HCT116 (cell line): ENCODE results near the gene FAM168A. TPM values are rescaled to one million over a fixed set of nuclear protein-coding genes. Genes with fewer than 3 reads are reported as not detected.
"Not testable (repeated sequence)": the region's sequence is repeated elsewhere in the genome, so short reads cannot be mapped to it uniquely, and the experiment has no call there.

ENCODE experiments used
- ATAC-seq: fragments of 200-7000 bp; cut with Tn5 transposase; 2 replicates; pipeline ENCODE4 v1.9.1; 2020; ENCODE audit warnings: mild to moderate bottlenecking, moderate library complexity
- BruUV-seq: library from RNA; stranded (reverse); fragments of 400-500 nt; replicated peaks from 2 replicates; lab custom pipeline; 2021; lab: Mats Ljungman, UMichigan
- CTCF ChIA-PET: fragments of 300-600 bp; sonication (Branson Sonifier 250); formaldehyde crosslinking; loops from one replicate; lab custom pipeline; 2021; ENCODE audit warnings: antibody characterized with exemption; lab: Charles Lee
- POLR2A ChIA-PET: fragments of 300-600, 350-600 bp; sonication (Branson Sonifier 250); formaldehyde crosslinking; loops from one replicate; lab custom pipeline; 2021; ENCODE audit warnings: antibody characterized with exemption; lab: Charles Lee
- RAD21 ChIA-PET, 2 experiments: fragments of 300-600 bp; sonication (Branson Sonifier 250); formaldehyde crosslinking; loops; one replicate each; lab custom pipeline; 2023; ENCODE audit warnings: low total read pairs in 2 of 2; ENCODE audit not compliant: uncharacterized antibody in 2 of 2, unreplicated experiment in 2 of 2, low non-redundant PET in 1 of 2; lab: Charles Lee
- DNase-seq: peaks from one replicate; pipeline ENCODE4 v3.0.0-alpha.2; 2010; ENCODE audit warnings: low read depth, low spot score
- H2AFZ ChIP-seq: fragments of 200-600 bp; shearing (Covaris generic), sonication (generic); 2 replicates; pipeline ENCODE4 v1.6.1; 2017; ENCODE audit warnings: low read depth, mixed run types, mixed read lengths, antibody characterized with exemption, low read length; ENCODE audit not compliant: poor library complexity, severe bottlenecking
- H3K27ac ChIP-seq: 2 replicates; pipeline ENCODE4 v1.5.1; 2012; ENCODE audit warnings: low read depth, low read length
- H3K27me3 ChIP-seq: fragments of 200-600 bp; sonication (generic); 2 replicates; pipeline ENCODE4 v1.6.1; 2016; ENCODE audit warnings: mixed run types, low read length, mixed read lengths; ENCODE audit not compliant: insufficient read depth
- H3K36me3 ChIP-seq, 2 experiments: fragments of 200-500 bp in 1 of 2; fragments of 200-600 bp in 1 of 2; sonication (Bioruptor generic) in 1 of 2; sonication (generic) in 1 of 2; 2 replicates each; pipeline versions ENCODE4 v1.5.1 to v1.6.1; 2014 to 2016; ENCODE audit warnings: low read length in 2 of 2, inconsistent platforms in 1 of 2, mixed read lengths in 1 of 2, mixed run types in 1 of 2; ENCODE audit not compliant: insufficient read depth in 2 of 2, control insufficient read depth in 1 of 2
- H3K4me1 ChIP-seq, 2 experiments: fragments of 200-600 bp in 1 of 2; sonication (generic) in 1 of 2; 2 replicates each; pipeline versions ENCODE4 v1.5.1 to v1.6.1; 2012 to 2017; ENCODE audit warnings: low read length in 2 of 2, inconsistent platforms in 1 of 2, mild to moderate bottlenecking in 1 of 2, mixed read lengths in 1 of 2, mixed run types in 1 of 2, moderate library complexity in 1 of 2; ENCODE audit not compliant: insufficient read depth in 2 of 2, control insufficient read depth in 1 of 2
- H3K4me2 ChIP-seq: fragments of 200-600 bp; sonication (generic); 2 replicates; pipeline ENCODE4 v1.6.1; 2017; ENCODE audit warnings: mixed run types, low read length, mixed read lengths
- H3K4me3 ChIP-seq, 2 experiments: fragments of 200-600 bp in 1 of 2; sonication (generic) in 1 of 2; replicated peaks in 1 of 2; 2 replicates each; pipeline ENCODE4 v1.5.1; 2011 to 2016; ENCODE audit warnings: low read length in 2 of 2, control low read depth in 1 of 2, low read depth in 1 of 2, mild to moderate bottlenecking in 1 of 2, mixed read lengths in 1 of 2, mixed run types in 1 of 2
- H3K79me2 ChIP-seq: fragments of 200-600 bp; sonication (generic); 2 replicates; pipeline ENCODE4 v1.6.1; 2017; ENCODE audit warnings: mild to moderate bottlenecking, mixed run types, low read length, moderate library complexity, mixed read lengths; ENCODE audit not compliant: insufficient read depth
- H3K9ac ChIP-seq: fragments of 200-600 bp; sonication (generic); 2 replicates; pipeline ENCODE4 v1.6.1; 2016; ENCODE audit warnings: low read length, mixed read lengths
- H3K9me2 ChIP-seq: fragments of 200-600 bp; sonication (generic), shearing (Covaris generic); 2 replicates; pipeline ENCODE4 v1.6.1; 2017; ENCODE audit warnings: mixed run types, mild to moderate bottlenecking, moderate library complexity; ENCODE audit not compliant: insufficient read depth
- H3K9me3 ChIP-seq, 2 experiments: fragments of 200-500 bp in 1 of 2; fragments of 200-600 bp in 1 of 2; sonication (Bioruptor generic) in 1 of 2; sonication (generic) in 1 of 2; 2 replicates each; pipeline ENCODE4 v1.6.1; 2014 to 2017; ENCODE audit warnings: low read length in 2 of 2, mixed read lengths in 2 of 2, inconsistent platforms in 1 of 2, low read depth in 1 of 2, mild to moderate bottlenecking in 1 of 2, mixed run types in 1 of 2, moderate library complexity in 1 of 2; ENCODE audit not compliant: control insufficient read depth in 1 of 2, insufficient read depth in 1 of 2
- H4K20me1 ChIP-seq: fragments of 200-600 bp; sonication (generic), shearing (Covaris generic); 2 replicates; pipeline ENCODE4 v1.6.1; 2017; ENCODE audit warnings: mixed run types, mild to moderate bottlenecking, moderate library complexity; ENCODE audit not compliant: insufficient read depth
- ATF3 ChIP-seq: IDR thresholded peaks from 2 replicates; pipeline ENCODE4 v1.6.1; 2012
- CBX3 ChIP-seq: IDR thresholded peaks from 2 replicates; pipeline ENCODE4 v1.6.1; 2012; ENCODE audit warnings: low read depth
- CTCF ChIP-seq, 3 experiments: fragments of 200-600 bp in 1 of 3; sonication (generic) in 1 of 3; IDR thresholded peaks in 2 of 3; conservative IDR thresholded peaks in 1 of 3; 2 replicates each; pipeline ENCODE4 v1.5.1; 2012 to 2017; ENCODE audit warnings: low read depth in 2 of 3, low read length in 2 of 3, antibody characterized with exemption in 1 of 3, borderline replicate concordance in 1 of 3, control low read depth in 1 of 3, mild to moderate bottlenecking in 1 of 3, mixed read lengths in 1 of 3, mixed run types in 1 of 3, moderate library complexity in 1 of 3; ENCODE audit not compliant: insufficient read depth in 1 of 3
- POLR2A ChIP-seq: IDR thresholded peaks from 2 replicates; pipeline ENCODE4 v1.7.0; 2011; ENCODE audit warnings: borderline replicate concordance; ENCODE audit not compliant: insufficient read depth, insufficient read length; ENCODE audit errors: extremely low read depth
- POLR2AphosphoS5 ChIP-seq: IDR thresholded peaks from 2 replicates; pipeline ENCODE4 v1.6.1; 2011; ENCODE audit warnings: mild to moderate bottlenecking, low read depth, low read length, moderate library complexity
- RAD21 ChIP-seq: IDR thresholded peaks from 2 replicates; pipeline ENCODE4 v1.6.1; 2012; ENCODE audit warnings: low read depth, mild to moderate bottlenecking
- SRF ChIP-seq: IDR thresholded peaks from 2 replicates; pipeline ENCODE4 v1.6.1; 2012; ENCODE audit warnings: low read depth
- TCF7L2 ChIP-seq: IDR thresholded peaks from 2 replicates; pipeline ENCODE4 v1.7.0; 2011; ENCODE audit warnings: borderline replicate concordance, inconsistent platforms; ENCODE audit not compliant: insufficient read depth, insufficient read length; ENCODE audit errors: extremely low read depth
- ZFX ChIP-seq: fragments of 450-650 bp; IDR thresholded peaks from 2 replicates; pipeline ENCODE4 v1.6.1; 2017
- intact Hi-C: fragments of 100-400 bp; cut with micrococcal nuclease; formaldehyde crosslinking; loops from 2 replicates; pipeline ENCODE4 v1.10.0; 2022
- total RNA-seq: library from RNA; stranded (reverse); gene quantifications from one replicate; pipeline ENCODE4 v1.2.1, GENCODE V29; 2021; ENCODE audit not compliant: unreplicated experiment
- TF ChIP-seq, protein P1 (sequence below): IDR thresholded peaks from 2 replicates; pipeline ENCODE4 v1.6.1; 2012; ENCODE audit warnings: low read depth
- TF ChIP-seq, protein P2 (sequence below): IDR thresholded peaks from 2 replicates; pipeline ENCODE4 v1.6.1; 2012
- TF ChIP-seq, protein P3 (sequence below): IDR thresholded peaks from 2 replicates; pipeline ENCODE4 v1.6.1; 2011; ENCODE audit warnings: mild to moderate bottlenecking, low read length, moderate library complexity; ENCODE audit not compliant: insufficient replicate concordance; ENCODE audit errors: extremely low read depth

The FAM168A gene
- total RNA-seq, 1 experiment from 2014 or later, result 31.5 TPM

- H2AFZ ChIP-seq, H4K20me1 ChIP-seq, H3K9me2 ChIP-seq, H3K27ac ChIP-seq, ATAC-seq, H3K4me2 ChIP-seq, H3K9me3 ChIP-seq, intact Hi-C loops, BruUV-seq, H3K9ac ChIP-seq, DNase-seq, H3K79me2 ChIP-seq, H3K4me3 ChIP-seq, RAD21 ChIA-PET, H3K36me3 ChIP-seq, H3K27me3 ChIP-seq, H3K4me1 ChIP-seq: not testable (repeated sequence)
- ChIA-PET POLR2A (interaction anchor here (0.9 kb wide), 1 partner anchor 14 kb away, joined by 3 read pairs; no protein-coding TSS in a partner anchor), CTCF (interaction anchor here (1.2 kb wide), 1 partner anchor 42 kb away, joined by 4 read pairs; no protein-coding TSS in a partner anchor)
Measured at GRCh38 chr11:73436859-73437258, 161.1 kb downstream of the FAM168A start.

DNA sequence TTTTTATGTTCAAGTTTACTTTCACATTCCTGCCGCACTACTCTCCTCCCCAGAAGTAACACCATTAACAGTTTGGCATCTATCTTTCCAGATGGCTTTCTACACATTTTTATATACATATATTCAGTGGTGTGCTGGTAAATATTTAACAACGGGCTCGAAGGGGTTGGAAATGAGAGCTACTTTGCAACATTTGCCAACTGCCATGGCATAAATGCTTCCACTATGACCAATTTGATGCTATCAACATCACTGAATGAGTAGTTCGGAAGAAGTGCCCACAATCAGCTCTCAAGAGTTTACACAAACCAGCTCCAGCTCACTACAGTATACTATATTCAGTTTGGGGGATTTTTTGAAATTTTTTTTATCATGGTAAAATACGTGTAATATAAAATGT, 166.5 kb downstream of the FAM168A start:
- Histone ChIP-seq H3K9me2 (no peaks in the 10 kb centered on the region), H3K27me3 (no peaks in the 10 kb centered on the region)
- CTCF ChIA-PET, result no interaction called here
- TF ChIP-seq SRF, result no peak
- TF ChIP-seq, protein P1, sequence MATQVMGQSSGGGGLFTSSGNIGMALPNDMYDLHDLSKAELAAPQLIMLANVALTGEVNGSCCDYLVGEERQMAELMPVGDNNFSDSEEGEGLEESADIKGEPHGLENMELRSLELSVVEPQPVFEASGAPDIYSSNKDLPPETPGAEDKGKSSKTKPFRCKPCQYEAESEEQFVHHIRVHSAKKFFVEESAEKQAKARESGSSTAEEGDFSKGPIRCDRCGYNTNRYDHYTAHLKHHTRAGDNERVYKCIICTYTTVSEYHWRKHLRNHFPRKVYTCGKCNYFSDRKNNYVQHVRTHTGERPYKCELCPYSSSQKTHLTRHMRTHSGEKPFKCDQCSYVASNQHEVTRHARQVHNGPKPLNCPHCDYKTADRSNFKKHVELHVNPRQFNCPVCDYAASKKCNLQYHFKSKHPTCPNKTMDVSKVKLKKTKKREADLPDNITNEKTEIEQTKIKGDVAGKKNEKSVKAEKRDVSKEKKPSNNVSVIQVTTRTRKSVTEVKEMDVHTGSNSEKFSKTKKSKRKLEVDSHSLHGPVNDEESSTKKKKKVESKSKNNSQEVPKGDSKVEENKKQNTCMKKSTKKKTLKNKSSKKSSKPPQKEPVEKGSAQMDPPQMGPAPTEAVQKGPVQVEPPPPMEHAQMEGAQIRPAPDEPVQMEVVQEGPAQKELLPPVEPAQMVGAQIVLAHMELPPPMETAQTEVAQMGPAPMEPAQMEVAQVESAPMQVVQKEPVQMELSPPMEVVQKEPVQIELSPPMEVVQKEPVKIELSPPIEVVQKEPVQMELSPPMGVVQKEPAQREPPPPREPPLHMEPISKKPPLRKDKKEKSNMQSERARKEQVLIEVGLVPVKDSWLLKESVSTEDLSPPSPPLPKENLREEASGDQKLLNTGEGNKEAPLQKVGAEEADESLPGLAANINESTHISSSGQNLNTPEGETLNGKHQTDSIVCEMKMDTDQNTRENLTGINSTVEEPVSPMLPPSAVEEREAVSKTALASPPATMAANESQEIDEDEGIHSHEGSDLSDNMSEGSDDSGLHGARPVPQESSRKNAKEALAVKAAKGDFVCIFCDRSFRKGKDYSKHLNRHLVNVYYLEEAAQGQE, result no peak
- TF ChIP-seq, protein P2, sequence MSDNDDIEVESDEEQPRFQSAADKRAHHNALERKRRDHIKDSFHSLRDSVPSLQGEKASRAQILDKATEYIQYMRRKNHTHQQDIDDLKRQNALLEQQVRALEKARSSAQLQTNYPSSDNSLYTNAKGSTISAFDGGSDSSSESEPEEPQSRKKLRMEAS, result no peak
- no peak for TF ChIP-seq CTCF (IDR thresholded peaks at IDR 0.05 in 2 of 3, conservative IDR thresholded peaks at IDR 0.05 in 1 of 3; ENCODE audit: borderline replicate concordance in 1 of 3, insufficient read depth in 1 of 3, low read depth in 2 of 3, low read length in 2 of 3)
- no peak for TF ChIP-seq TCF7L2
- no peak for TF ChIP-seq RAD21
- TF ChIP-seq CBX3, result no peak
- no peak for TF ChIP-seq ATF3
- TF ChIP-seq POLR2AphosphoS5, result no peak
- TF ChIP-seq, protein P3, sequence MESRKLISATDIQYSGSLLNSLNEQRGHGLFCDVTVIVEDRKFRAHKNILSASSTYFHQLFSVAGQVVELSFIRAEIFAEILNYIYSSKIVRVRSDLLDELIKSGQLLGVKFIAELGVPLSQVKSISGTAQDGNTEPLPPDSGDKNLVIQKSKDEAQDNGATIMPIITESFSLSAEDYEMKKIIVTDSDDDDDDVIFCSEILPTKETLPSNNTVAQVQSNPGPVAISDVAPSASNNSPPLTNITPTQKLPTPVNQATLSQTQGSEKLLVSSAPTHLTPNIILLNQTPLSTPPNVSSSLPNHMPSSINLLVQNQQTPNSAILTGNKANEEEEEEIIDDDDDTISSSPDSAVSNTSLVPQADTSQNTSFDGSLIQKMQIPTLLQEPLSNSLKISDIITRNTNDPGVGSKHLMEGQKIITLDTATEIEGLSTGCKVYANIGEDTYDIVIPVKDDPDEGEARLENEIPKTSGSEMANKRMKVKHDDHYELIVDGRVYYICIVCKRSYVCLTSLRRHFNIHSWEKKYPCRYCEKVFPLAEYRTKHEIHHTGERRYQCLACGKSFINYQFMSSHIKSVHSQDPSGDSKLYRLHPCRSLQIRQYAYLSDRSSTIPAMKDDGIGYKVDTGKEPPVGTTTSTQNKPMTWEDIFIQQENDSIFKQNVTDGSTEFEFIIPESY, result no peak
- TF ChIP-seq ZFX, result no peak
- no peak for TF ChIP-seq POLR2A

More for the DNA sequence above, 166.5 kb downstream of the FAM168A start:
- 0 out of 2 replicates have a peak, but pooled peaks cover under 1% of the 10 kb centered on the region for H4K20me1 ChIP-seq
- H3K9ac ChIP-seq, result no peak overlapping the region
- no peaks in the 10 kb centered on the region for H3K4me1 ChIP-seq
- no TSS peak for BruUV-seq
- ATAC-seq (no peak), DNase-seq (no peak)
- ChIA-PET RAD21 (no interaction called here), POLR2A (no interaction called here)
- intact Hi-C loops, result no loop called here
- no peaks in the 10 kb centered on the region for H3K79me2 ChIP-seq
- no peak overlapping the region for H3K27ac ChIP-seq
- H3K36me3 ChIP-seq, result no peaks in the 10 kb centered on the region
- no peaks in the 10 kb centered on the region for H3K9me3 ChIP-seq
- no peak overlapping the region for H3K4me2 ChIP-seq
- H3K4me3 ChIP-seq, result no peak overlapping the region
- H2AFZ ChIP-seq, result no peak overlapping the region
